AG09309 (cell line): Measurements from ENCODE around the gene ATP6V1G3.

Experiments used
- DNase-seq: peaks from one replicate; pipeline ENCODE4 v3.0.0-alpha.2; 2010; ENCODE audit warnings: low read depth
- H3K4me3 ChIP-seq: 2 replicates; pipeline ENCODE4 v1.5.1; 2011; ENCODE audit warnings: mild to moderate bottlenecking, low read depth, low read length, moderate library complexity; ENCODE audit not compliant: control insufficient read depth
- CTCF ChIP-seq: IDR thresholded peaks from 2 replicates; pipeline ENCODE4 v1.5.1; 2011; ENCODE audit warnings: mild to moderate bottlenecking, low read depth, low read length, inconsistent platforms; ENCODE audit not compliant: insufficient read depth, control insufficient read depth; ENCODE audit errors: missing control alignments

ATP6V1G3 gene

GRCh38 chr1:198543670-198544260 is 3.3 kb upstream of the ATP6V1G3 start:
- no peak for TF ChIP-seq CTCF
- H3K4me3 ChIP-seq, result no peak overlapping the region
- no peak for DNase-seq

GRCh38 chr1:198542632-198543031 is 2.2 kb upstream of the ATP6V1G3 start:
- TF ChIP-seq CTCF, result no peak
- DNase-seq, result no peak
- H3K4me3 ChIP-seq, result no peak overlapping the region

GRCh38 chr1:198541737-198542136 is 1.3 kb upstream of the ATP6V1G3 start:
- TF ChIP-seq CTCF, result no peak
- no peak overlapping the region for H3K4me3 ChIP-seq
- no peak for DNase-seq

GRCh38 chr1:198538579-198539364 is 1.7 kb downstream of the ATP6V1G3 start:
- DNase-seq, result no peak
- TF ChIP-seq CTCF, result no peak
- no peak overlapping the region for H3K4me3 ChIP-seq

GRCh38 chr1:198535631-198536030 is 4.8 kb downstream of the ATP6V1G3 start:
- no peak overlapping the region for H3K4me3 ChIP-seq
- no peak for DNase-seq
- TF ChIP-seq CTCF, result no peak

GRCh38 chr1:198534548-198535418 is 5.7 kb downstream of the ATP6V1G3 start:
- no peak for TF ChIP-seq CTCF
- DNase-seq, result no peak
- H3K4me3 ChIP-seq, result no peak overlapping the region
